GM18951 (cell line): ENCODE measurements around the gene ST6GALNAC1.
A peak's percentile ranks its signal among the peaks of the same experiment; 100 is the strongest.

Source experiments
- POLR2A ChIP-seq: IDR thresholded peaks from 4 replicates; pipeline ENCODE4 v1.6.1; 2011; ENCODE audit warnings: mild to moderate bottlenecking; ENCODE audit not compliant: insufficient read length, insufficient read depth; ENCODE audit errors: extremely low read depth
- in situ Hi-C: fragments of 300-500 bp; cut with MboI; formaldehyde crosslinking; loops from one replicate; pipeline ENCODE4 v1.12.0; 2022; ENCODE audit warnings: low sequenced_read_pairs, mixed read lengths, inconsistent platforms; ENCODE audit not compliant: unreplicated experiment

ST6GALNAC1 gene

GRCh38 chr17:76682296-76682695 lies 38.7 kb upstream of the ST6GALNAC1 start:
- in situ Hi-C loops, result no loop called here
- no peak for TF ChIP-seq POLR2A

GRCh38 chr17:76681222-76682137 lies 37.9 kb upstream of the ST6GALNAC1 start:
- in situ Hi-C loops, result no loop called here
- no peak for TF ChIP-seq POLR2A

GRCh38 chr17:76679239-76679638 lies 35.7 kb upstream of the ST6GALNAC1 start:
- no peak for TF ChIP-seq POLR2A
- in situ Hi-C loops, result no loop called here

- TF ChIP-seq POLR2A, result no peak
- in situ Hi-C loops, result no loop called here
Observed at GRCh38 chr17:76678330-76678729, 34.8 kb upstream of the ST6GALNAC1 start.

- in situ Hi-C loops, result no loop called here
- TF ChIP-seq POLR2A, result no peak
Observed at GRCh38 chr17:76677406-76677805, 33.8 kb upstream of the ST6GALNAC1 start.

- in situ Hi-C loops, result no loop called here
- TF ChIP-seq POLR2A, result no peak
Observed at GRCh38 chr17:76676629-76677028, 33.1 kb upstream of the ST6GALNAC1 start.

- no peak for TF ChIP-seq POLR2A
- in situ Hi-C loops, result no loop called here
Observed at GRCh38 chr17:76675648-76676047, 32.1 kb upstream of the ST6GALNAC1 start.

- TF ChIP-seq POLR2A, result no peak
- in situ Hi-C loops, result no loop called here
Observed at GRCh38 chr17:76674600-76674999, 31.0 kb upstream of the ST6GALNAC1 start.

GRCh38 chr17:76673729-76674128 lies 30.2 kb upstream of the ST6GALNAC1 start:
- in situ Hi-C loops, result no loop called here
- no peak for TF ChIP-seq POLR2A

- TF ChIP-seq POLR2A, result no peak
- in situ Hi-C loops, result no loop called here
Observed at GRCh38 chr17:76672892-76673291, 29.3 kb upstream of the ST6GALNAC1 start.

GRCh38 chr17:76672270-76672851 lies 28.8 kb upstream of the ST6GALNAC1 start:
- in situ Hi-C loops, result no loop called here
- no peak for TF ChIP-seq POLR2A

GRCh38 chr17:76671912-76672262 lies 28.3 kb upstream of the ST6GALNAC1 start:
- in situ Hi-C loops, result no loop called here
- peak; percentile 73 for TF ChIP-seq POLR2A

GRCh38 chr17:76671123-76671911 lies 27.8 kb upstream of the ST6GALNAC1 start:
- in situ Hi-C loops, result no loop called here
- peak; percentile 61 for TF ChIP-seq POLR2A
